IMR-90 (cell line): ENCODE measurements around the gene TBCK. TPM values are rescaled to one million over a fixed set of nuclear protein-coding genes. Genes with fewer than 3 reads are reported as not detected.

Source experiments
- ATAC-seq: fragments of 200-7000 bp; cut with Tn5 transposase; 2 replicates; pipeline ENCODE4 v1.9.1; 2020; ENCODE audit warnings: low read depth, mild to moderate bottlenecking, moderate library complexity
- BruUV-seq: library from RNA; stranded (reverse); fragments of 400-500 nt; replicated peaks from 2 replicates; lab custom pipeline; 2021; lab: Mats Ljungman, UMichigan
- CTCF ChIA-PET: fragments of 300-600 bp; formaldehyde crosslinking; extraction: SDS; loops from one replicate; lab custom pipeline; 2021; ENCODE audit warnings: antibody characterized with exemption; lab: Yijun Ruan, JAX
- POLR2A ChIA-PET: fragments of 300-600 bp; sonication (Branson Sonifier 250); formaldehyde crosslinking; loops from one replicate; lab custom pipeline; 2022; ENCODE audit warnings: antibody characterized with exemption; ENCODE audit not compliant: unreplicated experiment; lab: Charles Lee
- DNase-seq: peaks from one replicate; pipeline ENCODE4 v3.0.0; 2013
- H2AFZ ChIP-seq: replicated peaks from 2 replicates; pipeline ENCODE3; 2013; ENCODE audit warnings: low read length, mild to moderate bottlenecking; ENCODE audit not compliant: poor library complexity
- H2AK5ac ChIP-seq: 2 replicates; pipeline ENCODE4 v1.6.1; 2013; ENCODE audit warnings: low read depth, low read length, inconsistent platforms
- H2AK9ac ChIP-seq: replicated peaks from 2 replicates; pipeline ENCODE3; 2013; ENCODE audit warnings: mild to moderate bottlenecking, low read depth, low read length, moderate library complexity; ENCODE audit not compliant: poor library complexity
- H2BK120ac ChIP-seq: 2 replicates; pipeline ENCODE4 v1.6.1; 2013; ENCODE audit warnings: low read depth, low read length, inconsistent platforms
- H2BK15ac ChIP-seq: 3 replicates; pipeline ENCODE4 v1.6.1; 2013; ENCODE audit warnings: low read depth, low read length, inconsistent platforms
- H2BK20ac ChIP-seq: 2 replicates; pipeline ENCODE4 v1.6.1; 2013; ENCODE audit warnings: low read depth, mild to moderate bottlenecking, inconsistent platforms, low read length, moderate library complexity
- H2BK5ac ChIP-seq: 2 replicates; pipeline ENCODE4 v1.6.1; 2013; ENCODE audit warnings: mild to moderate bottlenecking, low read depth, low read length, inconsistent platforms; ENCODE audit not compliant: poor library complexity, severe bottlenecking
- H3K14ac ChIP-seq: replicated peaks from 2 replicates; pipeline ENCODE4 v1.6.1; 2013; ENCODE audit warnings: low read depth, low read length, inconsistent platforms
- H3K18ac ChIP-seq: 2 replicates; pipeline ENCODE4 v1.6.1; 2013; ENCODE audit warnings: low read depth, low read length, control low read depth
- H3K23ac ChIP-seq: 2 replicates; pipeline ENCODE4 v1.6.1; 2013; ENCODE audit warnings: low read depth, low read length, inconsistent platforms
- H3K27ac ChIP-seq: 2 replicates; pipeline ENCODE4 v1.5.1; 2013; ENCODE audit warnings: mild to moderate bottlenecking, control low read depth, low read length; ENCODE audit not compliant: insufficient read depth
- H3K27me3 ChIP-seq: 2 replicates; pipeline ENCODE4 v1.6.1; 2013; ENCODE audit warnings: low read length; ENCODE audit not compliant: control insufficient read depth, insufficient read depth
- H3K36me3 ChIP-seq: 2 replicates; pipeline ENCODE4 v1.6.1; 2013; ENCODE audit warnings: low read length, mixed read lengths; ENCODE audit not compliant: control insufficient read depth, insufficient read depth
- H3K4ac ChIP-seq: 2 replicates; pipeline ENCODE4 v1.6.1; 2013; ENCODE audit warnings: low read depth, low read length, inconsistent platforms
- H3K4me1 ChIP-seq: 2 replicates; pipeline ENCODE4 v1.6.1; 2013; ENCODE audit warnings: low read length, mixed read lengths; ENCODE audit not compliant: control insufficient read depth, insufficient read depth
- H3K4me2 ChIP-seq: 2 replicates; pipeline ENCODE4 v1.6.1; 2013; ENCODE audit warnings: low read depth, mild to moderate bottlenecking, control low read depth, low read length, moderate library complexity
- H3K4me3 ChIP-seq: 2 replicates; pipeline ENCODE4 v1.5.1; 2013; ENCODE audit warnings: low read depth, mild to moderate bottlenecking, control low read depth, low read length, moderate library complexity; ENCODE audit not compliant: insufficient read depth
- H3K56ac ChIP-seq: 2 replicates; pipeline ENCODE4 v1.6.1; 2013; ENCODE audit warnings: low read length, inconsistent platforms; ENCODE audit not compliant: insufficient read depth; ENCODE audit errors: extremely low read depth
- H3K79me1 ChIP-seq, 2 experiments: 2 replicates each; pipeline ENCODE4 v1.6.1; 2013; ENCODE audit warnings: low read length in 2 of 2, inconsistent platforms in 1 of 2, low read depth in 1 of 2
- H3K9ac ChIP-seq: 2 replicates; pipeline ENCODE4 v1.6.1; 2013; ENCODE audit warnings: low read depth, low read length, control low read depth
- H3K9me1 ChIP-seq: 2 replicates; pipeline ENCODE4 v1.6.1; 2013; ENCODE audit warnings: low read length, inconsistent platforms; ENCODE audit not compliant: insufficient read depth
- H3K9me3 ChIP-seq: 2 replicates; pipeline ENCODE4 v1.6.1; 2013; ENCODE audit warnings: low read length; ENCODE audit not compliant: control insufficient read depth, insufficient read depth
- H4K20me1 ChIP-seq: 2 replicates; pipeline ENCODE4 v1.6.1; 2013; ENCODE audit warnings: low read length, inconsistent platforms; ENCODE audit not compliant: insufficient read depth
- H4K5ac ChIP-seq: 2 replicates; pipeline ENCODE4 v1.6.1; 2013; ENCODE audit warnings: mild to moderate bottlenecking, low read depth, low read length, control low read depth
- H4K8ac ChIP-seq, 2 experiments: 2 replicates each; pipeline ENCODE4 v1.6.1; 2013; ENCODE audit warnings: low read depth in 2 of 2, low read length in 2 of 2, control low read depth in 1 of 2, inconsistent platforms in 1 of 2
- H4K91ac ChIP-seq: 2 replicates; pipeline ENCODE4 v1.6.1; 2013; ENCODE audit warnings: low read depth, low read length, inconsistent platforms; ENCODE audit not compliant: insufficient read depth
- CHD1 ChIP-seq: IDR thresholded peaks from 2 replicates; pipeline ENCODE4 v1.6.1; 2012; ENCODE audit warnings: low read depth, low read length, improper control_type of control experiment
- NFE2L2 ChIP-seq: fragments of 150-350 bp; IDR thresholded peaks from 2 replicates; pipeline ENCODE4 v1.6.1; 2016; ENCODE audit warnings: low read depth, mild to moderate bottlenecking, low read length
- WGBS, 2 experiments: methylation state at CpG; one replicate each; pipeline versions ENCODE4 v1.1.5 to v1.1.7; 2013; ENCODE audit warnings: missing lambda C conversion rate in 2 of 2; ENCODE audit not compliant: insufficient read length in 1 of 2; ENCODE audit errors: extremely low coverage in 2 of 2; 5-methylcytosine and 5-hydroxymethylcytosine counted together
- dilution Hi-C: fragments of 300-500 bp; cut with HindIII; formaldehyde crosslinking; loops from one replicate; pipeline ENCODE4 v1.14.3; 2018; ENCODE audit warnings: low sequenced_read_pairs; ENCODE audit not compliant: unreplicated experiment
- in situ Hi-C: fragments of 300-500 bp; cut with MboI; formaldehyde crosslinking; loops from 3 replicates; pipeline ENCODE4 v1.14.3; 2019; ENCODE audit warnings: low sequenced_read_pairs, inconsistent platforms, mixed read lengths
- intact Hi-C: fragments of 100-400 bp; cut with micrococcal nuclease; formaldehyde crosslinking; loops from 2 replicates; pipeline ENCODE4 v1.10.0; 2022
- polyA plus RNA-seq, 3 experiments: library from polyadenylated mRNA; depleted of rRNA; stranded (reverse); fragments of >200 nt; gene quantifications; 2 replicates each; pipeline ENCODE4 v1.2.3, GENCODE V29; 2012; ENCODE audit warnings: low replicate concordance in 1 of 3
- total RNA-seq: library from RNA; depleted of rRNA; stranded (reverse); fragments of >200 nt; gene quantifications from 2 replicates; pipeline ENCODE4 v1.2.3, GENCODE V29; 2012

The TBCK gene
- total and polyA plus RNA-seq, 2 of the 4 experiments (the other 2 are of a cell fraction) = 10.7 to 29.9 TPM

- ChIA-PET CTCF (no interaction called here), POLR2A (no interaction called here)
- Histone ChIP-seq H2BK120ac (peak overlapping the region; percentile 56), H3K4ac (peak overlapping the region; percentile 95), H4K8ac (peak overlapping the region; percentile 86 to 99), H3K9ac (peak overlapping the region; percentile 91), H3K56ac (peak overlapping the region; percentile 90), H2BK20ac (no peak overlapping the region), H3K4me3 (peak overlapping the region; percentile 70), H3K36me3 (0 out of 2 replicates have a peak, but pooled peaks cover 1% of the 10 kb centered on the region), H3K4me1 (peaks cover 1% of the 10 kb centered on the region; the same call in 1 of the 2 replicates), H2AK5ac (peak overlapping the region; percentile 24), H2AFZ (peak overlapping the region; percentile 96), H3K27me3 (no peaks in the 10 kb centered on the region), H2BK15ac (0 out of 3 replicates have a peak overlapping the region, but pooled peaks have one; percentile 9), H4K91ac (peak overlapping the region; percentile 98), H3K4me2 (peak overlapping the region; percentile 98), H3K23ac (peak overlapping the region; percentile 98), H3K18ac (no peak overlapping the region; the same call in 1 of the 2 replicates), H3K14ac (peak overlapping the region; percentile 97), H4K20me1 (no peaks in the 10 kb centered on the region), H3K27ac (peak overlapping the region; percentile 86), H3K9me3 (no peaks in the 10 kb centered on the region), H3K9me1 (no peaks in the 10 kb centered on the region), H2AK9ac (peak overlapping the region; percentile 80), H3K79me1 (peaks cover 16 to 26% of the 10 kb centered on the region in 2 experiments; a peak in 3 of 4 replicates), H2BK5ac (peak overlapping the region; percentile 74), H4K5ac (peak overlapping the region; percentile 82)
- intact Hi-C loops (loop anchor here (5.0 kb wide), 1 partner anchor 50 kb away; no protein-coding TSS in a partner anchor), dilution Hi-C loops (no loop called here), in situ Hi-C loops (no loop called here)
- BruUV-seq = TSS peak; percentile 67
- no peak for DNase-seq
- 0% methylated on average over 2 of the region's 13 CpGs; no CpG with 5 or more reads in 1 of the 2 experiments for WGBS, 2 experiments
- ATAC-seq = no peak
- TF ChIP-seq CHD1 (0 out of 2 replicates have a peak, but pooled peaks have one; percentile 3), NFE2L2 (no peak)
These were observed 882 bp upstream of the TBCK start for GRCh38 chr4:106316773-106317409.
